ENCODE data around the gene BIN1. TPM values are rescaled to one million over a fixed set of nuclear protein-coding genes. Genes with fewer than 3 reads are reported as not detected.
A peak's percentile ranks its signal among the peaks of the same experiment; 100 is the strongest.
"Not testable (repeated sequence)": the region's sequence is repeated elsewhere in the genome, so short reads cannot be mapped to it uniquely, and the experiment has no call there.

Gene BIN1
- total RNA-seq, 5 donors from 2014 or later (not counting 1 experiment from before 2014, with no cell fraction given), result 144 to 172 (median 151) TPM

- no peak for DNase-seq
- no peaks in the 10 kb centered on the region for H3K27me3 ChIP-seq (replicated peaks in 1 of 2; ENCODE audit: control insufficient read depth in 2 of 2, extremely low read depth in 1 of 2, insufficient read depth in 2 of 2, low read length in 1 of 2)
- no peak overlapping the region for H3K27ac ChIP-seq (ENCODE audit: low read length)
- 97% methylated on average over 6 of the region's 6 CpGs for WGBS (ENCODE audit: insufficient coverage)
- H3K27ac Mint-ChIP-seq, result no peak overlapping the region
- CTCF ChIA-PET, result no interaction called here
- no peaks in the 10 kb centered on the region for H3K9me3 ChIP-seq
- H3K4me3 ChIP-seq (ENCODE audit: control insufficient read depth in 1 of 2, extremely low read depth in 1 of 2, low read length in 1 of 2), result no peak overlapping the region
- no peaks in the 10 kb centered on the region for H3K36me3 Mint-ChIP-seq
- H3K36me3 ChIP-seq (ENCODE audit: control insufficient read depth in 2 of 2, extremely low read depth in 1 of 2, insufficient read depth in 1 of 2, low read length in 1 of 2), result no peaks in the 10 kb centered on the region
- POLR2A ChIA-PET, result no interaction called here
- ATAC-seq (replicated peaks in 1 of 4), result no peak
- H3K27me3 Mint-ChIP-seq, result peaks cover 11 to 13% of the 10 kb centered on the region in 2 donors
- H3K4me3 Mint-ChIP-seq, result no peak overlapping the region
- H3K4me1 Mint-ChIP-seq, result no peaks in the 10 kb centered on the region
- H3K9me3 Mint-ChIP-seq, result no peaks in the 10 kb centered on the region
- no peaks in the 10 kb centered on the region for H3K4me1 ChIP-seq (ENCODE audit: control insufficient read depth in 1 of 2, extremely low read depth in 1 of 2, insufficient read depth in 2 of 2, low read length in 2 of 2)
Measured at GRCh38 chr2:127034051-127034450, 72.9 kb downstream of the BIN1 start.

GRCh38 chr2:127032621-127033020, 74.3 kb downstream of the BIN1 start:
- H3K9me3 ChIP-seq, result no peaks in the 10 kb centered on the region
- H3K36me3 ChIP-seq (ENCODE audit: control insufficient read depth in 2 of 2, extremely low read depth in 1 of 2, insufficient read depth in 1 of 2, low read length in 1 of 2), result no peaks in the 10 kb centered on the region
- no peaks in the 10 kb centered on the region for H3K36me3 Mint-ChIP-seq
- no peak overlapping the region for H3K27ac ChIP-seq (ENCODE audit: low read length)
- no peaks in the 10 kb centered on the region for H3K27me3 ChIP-seq (replicated peaks in 1 of 2; ENCODE audit: control insufficient read depth in 2 of 2, extremely low read depth in 1 of 2, insufficient read depth in 2 of 2, low read length in 1 of 2)
- H3K27me3 Mint-ChIP-seq, result peaks cover 20 to 21% of the 10 kb centered on the region in 2 donors
- ATAC-seq (replicated peaks in 1 of 4) (no peak), DNase-seq (no peak)
- H3K4me3 Mint-ChIP-seq, result no peak overlapping the region
- no peak overlapping the region for H3K27ac Mint-ChIP-seq
- ChIA-PET CTCF (no interaction called here), POLR2A (no interaction called here)
- no peaks in the 10 kb centered on the region for H3K4me1 ChIP-seq (ENCODE audit: control insufficient read depth in 1 of 2, extremely low read depth in 1 of 2, insufficient read depth in 2 of 2, low read length in 2 of 2)
- 22% methylated on average over 1 of the region's 3 CpGs for WGBS (ENCODE audit: insufficient coverage)
- H3K9me3 Mint-ChIP-seq, result no peaks in the 10 kb centered on the region
- H3K4me3 ChIP-seq (ENCODE audit: control insufficient read depth in 1 of 2, extremely low read depth in 1 of 2, low read length in 1 of 2), result no peak overlapping the region
- no peaks in the 10 kb centered on the region for H3K4me1 Mint-ChIP-seq

- no peaks in the 10 kb centered on the region for H3K36me3 ChIP-seq (ENCODE audit: control insufficient read depth in 2 of 2, extremely low read depth in 1 of 2, insufficient read depth in 1 of 2, low read length in 1 of 2)
- ChIA-PET POLR2A (no interaction called here), CTCF (interaction anchor here (0.6 kb wide), 2 partner anchors 21 to 829 kb away, joined by 3 read pairs; no protein-coding TSS in a partner anchor)
- no CpG with 5 or more reads among the region's 5 CpGs for WGBS (ENCODE audit: insufficient coverage)
- peaks cover 3 to 12% of the 10 kb centered on the region in 2 experiments for H3K4me1 ChIP-seq (ENCODE audit: control insufficient read depth in 1 of 2, extremely low read depth in 1 of 2, insufficient read depth in 2 of 2, low read length in 2 of 2)
- Mint-ChIP-seq H3K27ac (no peak overlapping the region), H3K27me3 (peaks cover 20 to 22% of the 10 kb centered on the region in 2 donors), H3K36me3 (no peaks in the 10 kb centered on the region), H3K4me3 (no peak overlapping the region), H3K4me1 (peaks cover 9 to 13% (median 11%) of the 10 kb centered on the region in 3 donors), H3K9me3 (no peaks in the 10 kb centered on the region)
- ATAC-seq (replicated peaks in 1 of 4) (no peak), DNase-seq (no peak)
- no peak overlapping the region for H3K4me3 ChIP-seq (ENCODE audit: control insufficient read depth in 1 of 2, extremely low read depth in 1 of 2, low read length in 1 of 2)
- H3K27me3 ChIP-seq (replicated peaks in 1 of 2; ENCODE audit: control insufficient read depth in 2 of 2, extremely low read depth in 1 of 2, insufficient read depth in 2 of 2, low read length in 1 of 2), result peaks cover 0 to 11% of the 10 kb centered on the region in 2 experiments
- no peaks in the 10 kb centered on the region for H3K9me3 ChIP-seq
- no peak overlapping the region for H3K27ac ChIP-seq (ENCODE audit: low read length)
Measured at GRCh38 chr2:127029350-127030051, 77.5 kb downstream of the BIN1 start.

- H3K9me3 ChIP-seq; DNase-seq; H3K36me3 Mint-ChIP-seq; H3K36me3 ChIP-seq (ENCODE audit: control insufficient read depth in 2 of 2, extremely low read depth in 1 of 2, insufficient read depth in 1 of 2, low read length in 1 of 2); ATAC-seq (replicated peaks in 1 of 4); POLR2A ChIA-PET; H3K27ac ChIP-seq (ENCODE audit: low read length); H3K27ac Mint-ChIP-seq; H3K4me3 ChIP-seq (ENCODE audit: control insufficient read depth in 1 of 2, extremely low read depth in 1 of 2, low read length in 1 of 2); H3K9me3 Mint-ChIP-seq; CTCF ChIA-PET; H3K4me3 Mint-ChIP-seq: not testable (repeated sequence)
- Histone ChIP-seq H3K4me1 (ENCODE audit: control insufficient read depth in 1 of 2, extremely low read depth in 1 of 2, insufficient read depth in 2 of 2, low read length in 2 of 2) (peaks cover 3 to 12% of the 10 kb centered on the region in 2 experiments), H3K27me3 (replicated peaks in 1 of 2; ENCODE audit: control insufficient read depth in 2 of 2, extremely low read depth in 1 of 2, insufficient read depth in 2 of 2, low read length in 1 of 2) (peaks cover 0 to 12% of the 10 kb centered on the region in 2 experiments)
- Mint-ChIP-seq H3K27me3 (peaks cover 20 to 22% of the 10 kb centered on the region in 2 donors), H3K4me1 (peaks cover 11 to 16% (median 13%) of the 10 kb centered on the region in 3 donors)
- no CpG with 5 or more reads among the region's 1 CpG for WGBS (ENCODE audit: insufficient coverage)
Measured at GRCh38 chr2:127028745-127029144, 78.2 kb downstream of the BIN1 start.

GRCh38 chr2:127027715-127028114, 79.2 kb downstream of the BIN1 start:
- peaks cover 3 to 12% of the 10 kb centered on the region in 2 experiments for H3K4me1 ChIP-seq (ENCODE audit: control insufficient read depth in 1 of 2, extremely low read depth in 1 of 2, insufficient read depth in 2 of 2, low read length in 2 of 2)
- Mint-ChIP-seq H3K4me3 (no peak overlapping the region), H3K27me3 (peaks cover 19 to 20% of the 10 kb centered on the region in 2 donors), H3K27ac (no peak overlapping the region), H3K36me3 (no peaks in the 10 kb centered on the region), H3K4me1 (peaks cover 11 to 16% (median 13%) of the 10 kb centered on the region in 3 donors), H3K9me3 (peaks cover 2 to 10% (median 4%) of the 10 kb centered on the region in 3 donors)
- ChIA-PET CTCF (no interaction called here), POLR2A (no interaction called here)
- ATAC-seq (replicated peaks in 1 of 4), result no peak
- H3K36me3 ChIP-seq (ENCODE audit: control insufficient read depth in 2 of 2, extremely low read depth in 1 of 2, insufficient read depth in 1 of 2, low read length in 1 of 2), result no peaks in the 10 kb centered on the region
- peaks cover 3 to 12% of the 10 kb centered on the region in 2 experiments for H3K27me3 ChIP-seq (replicated peaks in 1 of 2; ENCODE audit: control insufficient read depth in 2 of 2, extremely low read depth in 1 of 2, insufficient read depth in 2 of 2, low read length in 1 of 2)
- WGBS (ENCODE audit: insufficient coverage), result no CpG with 5 or more reads among the region's 2 CpGs
- no peak overlapping the region for H3K4me3 ChIP-seq (ENCODE audit: control insufficient read depth in 1 of 2, extremely low read depth in 1 of 2, low read length in 1 of 2)
- no peak overlapping the region for H3K27ac ChIP-seq (ENCODE audit: low read length)
- DNase-seq, result no peak
- H3K9me3 ChIP-seq, result no peaks in the 10 kb centered on the region

GRCh38 chr2:127025359-127026166, 81.4 kb downstream of the BIN1 start:
- peaks cover 3 to 12% of the 10 kb centered on the region in 2 experiments for H3K27me3 ChIP-seq (replicated peaks in 1 of 2; ENCODE audit: control insufficient read depth in 2 of 2, extremely low read depth in 1 of 2, insufficient read depth in 2 of 2, low read length in 1 of 2)
- ATAC-seq (replicated peaks in 1 of 4), result peak; percentile 97 to 100 (median 98)
- WGBS (ENCODE audit: insufficient coverage), result 2% methylated on average over 32 of the region's 39 CpGs
- peak; percentile 55 to 85 (median 76) for DNase-seq
- H3K4me3 ChIP-seq (ENCODE audit: control insufficient read depth in 1 of 2, extremely low read depth in 1 of 2, low read length in 1 of 2), result peak overlapping the region; percentile 53 to 79
- H3K4me1 ChIP-seq (ENCODE audit: control insufficient read depth in 1 of 2, extremely low read depth in 1 of 2, insufficient read depth in 2 of 2, low read length in 2 of 2), result peaks cover 3 to 12% of the 10 kb centered on the region in 2 experiments
- Mint-ChIP-seq H3K4me3 (peak overlapping the region; percentile 86 to 87 (median 86)), H3K4me1 (peaks cover 11 to 16% (median 13%) of the 10 kb centered on the region in 3 donors), H3K9me3 (peaks cover 2 to 10% (median 4%) of the 10 kb centered on the region in 3 donors), H3K27me3 (peaks cover 14 to 16% of the 10 kb centered on the region in 2 donors), H3K27ac (peak overlapping the region in 1 of 2 donors; percentile 66), H3K36me3 (no peaks in the 10 kb centered on the region)
- ChIA-PET CTCF (interaction anchor here in 1 of 2 donors (0.6 kb wide), 1 partner anchor 124 kb away, joined by 3 read pairs; no protein-coding TSS in a partner anchor), POLR2A (no interaction called here)
- no peaks in the 10 kb centered on the region for H3K36me3 ChIP-seq (ENCODE audit: control insufficient read depth in 2 of 2, extremely low read depth in 1 of 2, insufficient read depth in 1 of 2, low read length in 1 of 2)
- H3K9me3 ChIP-seq, result no peaks in the 10 kb centered on the region
- no peak overlapping the region for H3K27ac ChIP-seq (ENCODE audit: low read length)
